GM21528 (cell line): ENCODE measurements around the gene CFAP97D2.
"Not testable (repeated sequence)": the region's sequence is repeated elsewhere in the genome, so short reads cannot be mapped to it uniquely, and the experiment has no call there.

Source experiments
- ATAC-seq: cut with Tn5 transposase; IDR thresholded peaks from one replicate; pipeline ENCODE4 v1.9.1; 2021; ENCODE audit warnings: mild to moderate bottlenecking, moderate library complexity; ENCODE audit not compliant: unreplicated experiment, low FRiP score

The CFAP97D2 gene

DNA sequence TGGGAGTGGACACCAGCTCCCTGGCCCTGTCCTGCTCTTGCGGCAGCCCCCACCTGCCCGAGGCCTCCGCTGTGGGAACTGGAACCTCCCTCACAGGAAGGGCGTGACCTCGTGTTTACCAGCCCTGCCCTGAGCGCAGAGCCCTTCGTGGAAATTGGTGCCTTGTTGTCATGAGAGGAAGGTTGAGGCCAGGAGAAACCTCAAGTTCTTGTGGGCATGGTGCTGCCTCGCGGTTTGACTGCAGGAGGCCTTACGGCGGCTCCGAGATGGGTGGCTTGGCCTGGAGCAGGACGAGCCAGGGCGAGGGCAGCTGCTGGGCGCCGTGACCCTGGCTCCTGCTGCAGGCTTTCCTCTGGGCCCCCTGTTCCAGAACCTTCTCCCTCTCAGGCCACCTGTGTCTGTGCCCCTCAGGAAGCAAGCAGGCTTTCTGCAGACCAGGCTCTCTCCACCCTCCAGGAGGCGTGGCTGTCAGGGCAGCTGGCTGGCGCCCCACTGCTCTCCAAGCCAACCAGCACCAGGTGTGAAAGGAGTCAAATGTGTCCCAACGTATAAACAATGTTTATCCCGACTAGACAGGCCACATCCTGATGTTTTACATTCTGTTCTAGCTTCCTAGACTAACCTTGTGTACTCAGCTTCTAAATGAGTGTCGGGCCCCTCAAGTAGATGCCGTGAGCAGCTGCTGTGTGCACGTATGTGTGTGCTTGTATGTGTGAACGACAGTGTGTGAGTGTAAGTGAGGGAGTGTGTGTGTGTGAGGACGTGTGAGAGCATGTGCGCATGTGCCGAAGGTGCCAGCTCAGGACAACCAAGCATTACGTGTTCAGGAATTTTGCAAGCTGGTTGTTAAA is 36.2 kb upstream of the CFAP97D2 start:
- no peak for ATAC-seq

GRCh38 chr13:114143806-114144605 is 35.1 kb upstream of the CFAP97D2 start:
- no peak for ATAC-seq

GRCh38 chr13:114144606-114145244 is 34.3 kb upstream of the CFAP97D2 start:
- ATAC-seq = no peak

DNA sequence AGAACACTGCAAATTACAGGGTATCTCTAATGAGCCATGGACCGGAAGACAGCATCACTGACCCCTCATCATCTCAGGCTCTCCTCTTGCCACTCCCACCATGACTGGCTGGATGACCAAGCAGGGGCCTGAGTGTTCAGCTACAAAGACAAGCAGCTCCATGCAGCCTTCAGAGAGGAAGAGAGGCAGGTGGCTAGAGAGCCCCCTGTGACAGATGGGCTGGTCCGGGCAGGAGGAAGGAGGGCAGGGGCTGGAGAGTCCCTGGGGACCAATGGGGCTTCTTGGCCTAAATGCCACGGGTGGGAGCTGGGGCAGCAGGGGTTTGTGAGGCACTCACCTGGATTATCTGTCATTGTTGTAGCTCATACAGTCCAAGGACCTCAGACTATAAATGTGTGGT is 33.8 kb upstream of the CFAP97D2 start:
- no peak for ATAC-seq

GRCh38 chr13:114145722-114146121 is 33.3 kb upstream of the CFAP97D2 start:
- no peak for ATAC-seq

DNA sequence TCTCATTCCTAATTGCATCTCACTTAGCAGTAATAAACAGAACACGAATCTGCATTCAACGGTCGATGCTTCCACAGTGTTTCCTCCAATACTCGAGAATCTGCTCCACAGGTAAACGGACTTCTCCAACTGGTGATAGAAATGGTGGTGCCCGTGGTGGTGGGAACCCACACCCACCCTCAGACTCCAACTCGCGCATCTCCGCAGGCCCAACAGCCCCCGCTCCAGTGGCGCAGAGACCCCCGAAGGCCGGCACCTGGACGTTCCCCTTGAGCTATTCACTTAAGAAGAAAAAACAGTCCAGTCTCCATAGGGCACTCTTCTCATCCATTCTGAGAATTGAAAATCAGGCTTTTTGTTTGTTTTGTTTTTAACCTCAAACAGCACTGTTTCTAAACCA is 32.9 kb upstream of the CFAP97D2 start:
- ATAC-seq = no peak

DNA sequence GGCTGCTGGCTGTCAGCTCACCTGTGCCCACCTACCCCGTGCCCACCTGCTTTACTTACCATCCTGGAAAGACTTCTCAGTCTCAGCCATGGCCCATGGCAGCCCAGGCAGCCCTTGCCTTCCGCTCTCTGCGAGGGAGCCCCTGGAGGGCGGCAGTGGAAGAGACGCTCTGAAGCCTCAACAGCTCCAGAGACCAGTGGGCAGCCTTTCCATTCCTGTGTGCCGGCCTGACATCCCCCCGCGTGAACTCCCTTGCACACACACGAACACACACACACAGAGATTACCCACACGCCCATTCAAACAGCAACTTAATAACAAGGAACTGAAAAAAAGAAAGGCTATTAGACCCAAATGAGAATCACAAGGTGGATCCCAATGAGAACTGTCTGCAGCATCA is 32.4 kb upstream of the CFAP97D2 start:
- no peak for ATAC-seq

GRCh38 chr13:114147803-114148520 is 31.1 kb upstream of the CFAP97D2 start:
- peak; percentile 38 for ATAC-seq

DNA sequence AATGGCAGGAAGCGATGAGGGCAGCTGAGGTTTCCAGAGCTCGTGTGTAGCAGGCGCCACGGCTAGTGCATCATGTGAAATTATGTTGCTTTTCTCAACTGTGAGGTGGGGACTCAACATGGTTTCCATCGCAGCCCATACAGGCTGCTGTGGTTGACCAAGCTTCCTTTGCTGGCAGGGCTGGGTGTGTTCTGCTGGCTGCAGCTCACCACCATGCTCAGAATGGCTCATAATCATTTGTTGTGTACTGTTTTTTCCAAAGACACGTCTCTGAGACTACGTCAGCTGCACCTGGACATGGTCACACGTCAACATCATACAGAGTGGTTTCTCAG is 30.6 kb upstream of the CFAP97D2 start:
- ATAC-seq = peak; percentile 83

GRCh38 chr13:114148886-114149285 is 30.2 kb upstream of the CFAP97D2 start:
- not testable (repeated sequence) for ATAC-seq

GRCh38 chr13:114149774-114150740 is 29.0 kb upstream of the CFAP97D2 start:
- ATAC-seq = no peak

- ATAC-seq = no peak
Observed at GRCh38 chr13:114151031-114151430, 28.0 kb upstream of the CFAP97D2 start.

- no peak for ATAC-seq
Observed at GRCh38 chr13:114151565-114152284, 27.3 kb upstream of the CFAP97D2 start.

- ATAC-seq = no peak
Observed at GRCh38 chr13:114152285-114152645, 26.8 kb upstream of the CFAP97D2 start.

DNA sequence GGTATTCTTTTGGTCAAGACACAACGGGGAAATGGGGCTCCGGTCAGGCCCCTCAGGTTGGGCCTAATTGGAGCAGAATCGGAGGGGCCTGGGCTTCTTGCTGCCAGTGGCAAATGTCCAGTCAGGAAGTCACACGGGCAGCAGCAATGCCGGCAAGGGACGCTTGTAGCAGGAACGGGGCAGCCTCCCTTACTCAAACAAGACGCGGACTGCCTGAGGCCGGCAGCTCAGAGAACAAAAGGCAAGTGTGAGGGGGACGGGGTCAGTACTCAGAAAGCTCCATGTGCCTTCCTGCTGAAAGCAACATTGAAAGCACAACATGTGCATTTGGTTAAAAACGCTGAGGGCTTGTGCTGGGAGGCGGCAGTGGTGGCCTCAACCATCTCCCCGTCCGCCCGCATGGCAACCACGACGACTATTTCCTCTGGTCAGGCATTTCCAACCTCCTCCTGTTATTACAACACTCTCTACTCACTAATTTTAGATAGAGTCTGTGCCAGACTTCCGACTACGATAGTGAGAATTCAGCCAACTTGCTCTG is 26.2 kb upstream of the CFAP97D2 start:
- no peak for ATAC-seq

DNA sequence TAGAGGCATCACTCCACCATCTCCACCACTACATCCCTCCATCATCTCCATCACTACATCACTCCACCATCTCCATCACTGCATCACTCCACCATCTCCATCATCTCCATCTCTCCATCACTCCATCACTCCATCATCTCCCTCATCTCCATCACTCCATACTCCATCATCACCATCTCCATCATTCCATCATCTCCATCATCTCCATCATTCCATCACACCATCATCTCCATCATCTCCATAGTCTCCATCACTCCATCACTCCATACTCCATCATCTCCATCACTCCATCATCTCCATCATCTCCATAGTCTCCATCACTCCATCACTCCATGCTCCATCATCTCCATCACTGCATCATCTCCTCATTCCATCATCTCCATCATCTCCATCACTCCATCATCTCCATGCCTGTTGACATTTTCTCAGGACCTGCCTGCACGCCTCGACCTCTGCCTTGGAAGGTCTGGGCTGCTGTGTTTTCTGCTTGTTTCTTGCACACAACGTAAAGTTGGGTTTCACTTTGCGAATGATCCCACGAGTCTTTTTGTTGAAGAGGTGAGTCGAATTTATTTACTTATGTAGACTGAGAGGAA is 25.5 kb upstream of the CFAP97D2 start:
- ATAC-seq = no peak

DNA sequence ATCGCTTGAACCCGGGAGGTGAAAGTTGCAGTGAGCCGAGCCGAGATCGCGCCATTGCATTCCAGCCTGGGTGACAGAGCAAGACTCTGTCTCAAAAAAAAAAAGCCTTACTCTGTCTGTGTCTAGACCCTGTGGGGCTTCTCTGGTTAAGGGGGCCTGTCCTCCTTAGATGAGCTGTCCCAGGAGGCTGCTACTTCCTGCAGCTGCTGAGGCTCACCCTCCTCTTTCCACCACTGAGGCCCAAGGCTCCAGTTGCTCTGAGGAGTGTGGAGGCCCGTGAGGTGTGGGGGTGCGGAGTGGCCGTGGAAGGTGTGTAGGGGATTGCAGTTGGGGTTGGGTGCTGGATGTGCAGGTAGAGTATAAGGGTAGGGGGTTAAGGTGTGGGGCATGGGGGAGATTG is 24.6 kb upstream of the CFAP97D2 start:
- ATAC-seq = no peak

DNA sequence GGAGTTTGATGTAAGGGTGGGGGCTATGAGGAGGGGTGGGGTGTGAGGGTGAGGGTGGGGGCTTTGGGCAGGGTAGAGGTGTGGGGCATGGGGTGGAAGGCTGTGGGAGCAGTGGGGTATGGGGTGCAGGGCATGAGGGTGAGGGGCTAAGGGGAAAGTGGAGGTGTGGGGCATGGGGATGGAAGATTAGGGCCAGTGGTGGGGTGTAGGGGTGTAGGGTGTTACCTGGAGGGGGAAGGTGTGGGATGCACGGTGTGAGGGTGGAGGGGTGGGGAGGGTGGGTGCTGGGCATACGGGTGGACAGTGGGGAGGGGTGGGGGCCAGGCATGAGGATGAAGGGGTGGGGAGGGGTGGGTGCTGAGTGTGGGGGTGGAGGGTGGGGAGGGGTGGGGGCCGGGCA is 23.7 kb upstream of the CFAP97D2 start:
- no peak for ATAC-seq
